H1 (cell line): ENCODE data around the gene TPH2. TPM values are rescaled to one million over a fixed set of nuclear protein-coding genes. Genes with fewer than 3 reads are reported as not detected.

Source experiments
- CTCF ChIA-PET: fragments of 300-600 bp; sonication (Branson Sonifier 250); formaldehyde crosslinking; loops from one replicate; lab custom pipeline; 2021; ENCODE audit not compliant: partially characterized antibody; lab: Charles Lee
- POLR2A ChIA-PET: fragments of 300-600 bp; sonication (Branson Sonifier 250); formaldehyde crosslinking; loops from one replicate; lab custom pipeline; 2021; ENCODE audit warnings: inconsistent platforms; ENCODE audit not compliant: partially characterized antibody; lab: Charles Lee
- DNase-seq, 2 experiments: peaks; one replicate each; pipeline versions ENCODE4 v3.0.0 to v3.0.0-alpha.2; 2010 to 2022; ENCODE audit warnings: low spot score in 2 of 2, low read depth in 1 of 2, mixed read lengths in 1 of 2
- FAIRE-seq: peaks from 2 replicates; lab custom pipeline; 2011; peaks lifted over from hg19 to GRCh38; lab: Jason Lieb, UNC
- H2AFZ ChIP-seq: 2 replicates; pipeline ENCODE4 v1.8.1; 2012; ENCODE audit warnings: low read length, inconsistent platforms
- H2AK5ac ChIP-seq: 2 replicates; pipeline ENCODE4 v1.6.1; 2013; ENCODE audit warnings: low read depth, low read length
- H2BK120ac ChIP-seq: replicated peaks from 2 replicates; pipeline ENCODE3; 2013; ENCODE audit warnings: low read depth, low read length, inconsistent platforms
- H2BK12ac ChIP-seq: 2 replicates; pipeline ENCODE4 v1.6.1; 2013; ENCODE audit warnings: low read depth, low read length
- H2BK15ac ChIP-seq: 2 replicates; pipeline ENCODE4 v1.6.1; 2013; ENCODE audit warnings: low read length
- H2BK20ac ChIP-seq: 2 replicates; pipeline ENCODE4 v1.6.1; 2013; ENCODE audit warnings: low read length
- H2BK5ac ChIP-seq: 2 replicates; pipeline ENCODE4 v1.6.1; 2013; ENCODE audit warnings: low read depth, low read length
- H3K14ac ChIP-seq: 2 replicates; pipeline ENCODE4 v1.6.1; 2013; ENCODE audit warnings: inconsistent platforms; ENCODE audit not compliant: insufficient read length
- H3K18ac ChIP-seq: 2 replicates; pipeline ENCODE4 v1.6.1; 2013; ENCODE audit warnings: low read length; ENCODE audit errors: extremely low read depth
- H3K23ac ChIP-seq: 2 replicates; pipeline ENCODE4 v1.6.1; 2013; ENCODE audit warnings: inconsistent platforms; ENCODE audit not compliant: insufficient read length
- H3K23me2 ChIP-seq: 2 replicates; pipeline ENCODE4 v1.6.1; 2013; ENCODE audit warnings: low read depth, low read length
- H3K27ac ChIP-seq: 2 replicates; pipeline ENCODE4 v1.6.1; 2011; ENCODE audit warnings: low read depth, low read length, inconsistent platforms
- H3K27me3 ChIP-seq, 4 experiments: replicated peaks in 1 of 4; 1 replicate in 1 of 4; 2 replicates in 3 of 4; pipeline versions ENCODE4 v1.6.1 to v1.8.1; 2011 to 2013; ENCODE audit warnings: low read length in 3 of 4, mild to moderate bottlenecking in 3 of 4, inconsistent platforms in 2 of 4, mixed read lengths in 2 of 4, moderate library complexity in 1 of 4; ENCODE audit not compliant: control insufficient read depth in 3 of 4, insufficient read depth in 3 of 4; ENCODE audit errors: extremely low read depth in 1 of 4
- H3K36me3 ChIP-seq, 4 experiments: 2 replicates each; pipeline versions ENCODE4 v1.6.1 to v1.8.1; 2011 to 2013; ENCODE audit warnings: mild to moderate bottlenecking in 4 of 4, low read length in 3 of 4, moderate library complexity in 2 of 4, control low read depth in 1 of 4, inconsistent platforms in 1 of 4; ENCODE audit not compliant: insufficient read depth in 4 of 4, control insufficient read depth in 2 of 4
- H3K4ac ChIP-seq: replicated peaks from 2 replicates; pipeline ENCODE3; 2013; ENCODE audit warnings: low read length, low read depth, mixed read lengths, inconsistent platforms; ENCODE audit not compliant: insufficient read length
- H3K4me1 ChIP-seq, 4 experiments: replicated peaks in 1 of 4; 1 replicate in 1 of 4; 2 replicates in 3 of 4; pipeline versions ENCODE4 v1.6.1 to v1.8.1; 2011 to 2013; ENCODE audit warnings: low read length in 3 of 4, inconsistent platforms in 2 of 4, mixed read lengths in 1 of 4; ENCODE audit not compliant: insufficient read depth in 4 of 4, control insufficient read depth in 3 of 4
- H3K4me2 ChIP-seq, 2 experiments: 2 replicates each; pipeline versions ENCODE4 v1.6.1 to v1.8.1; 2011 to 2013; ENCODE audit warnings: low read depth in 2 of 2, low read length in 2 of 2, control low read depth in 1 of 2, inconsistent platforms in 1 of 2, mild to moderate bottlenecking in 1 of 2; ENCODE audit not compliant: insufficient read depth in 1 of 2
- H3K4me3 ChIP-seq, 4 experiments: fragments of 200-600, 300-600 bp in 1 of 4; sonication (generic), shearing (Covaris generic), sonication (Bioruptor Twin) in 1 of 4; 2 replicates each; pipeline versions ENCODE4 v1.5.1 to v1.8.1; 2011 to 2016; ENCODE audit warnings: low read length in 4 of 4, low read depth in 3 of 4, control low read depth in 2 of 4, inconsistent platforms in 2 of 4, mild to moderate bottlenecking in 2 of 4, mixed read lengths in 1 of 4, moderate library complexity in 1 of 4; ENCODE audit not compliant: insufficient read depth in 2 of 4; ENCODE audit errors: extremely low read depth in 1 of 4
- H3K56ac ChIP-seq: replicated peaks from 2 replicates; pipeline ENCODE3; 2013; ENCODE audit warnings: low read depth, mild to moderate bottlenecking, mixed read lengths, low read length, inconsistent platforms; ENCODE audit not compliant: insufficient read length
- H3K79me1 ChIP-seq: 2 replicates; pipeline ENCODE4 v1.6.1; 2013; ENCODE audit warnings: low read depth, low read length, control low read depth
- H3K79me2 ChIP-seq, 2 experiments: 2 replicates each; pipeline versions ENCODE4 v1.6.1 to v1.8.1; 2012 to 2013; ENCODE audit warnings: low read length in 2 of 2, mild to moderate bottlenecking in 2 of 2, inconsistent platforms in 1 of 2; ENCODE audit not compliant: insufficient read depth in 2 of 2, control insufficient read depth in 1 of 2
- H3K9ac ChIP-seq, 4 experiments: replicated peaks in 1 of 4; 1 replicate in 1 of 4; 2 replicates in 3 of 4; pipeline versions ENCODE4 v1.6.1 to v1.8.1; 2011 to 2013; ENCODE audit warnings: low read depth in 3 of 4, low read length in 3 of 4, control low read depth in 2 of 4, mild to moderate bottlenecking in 2 of 4, moderate library complexity in 2 of 4, inconsistent platforms in 1 of 4; ENCODE audit errors: extremely low read depth in 1 of 4
- H3K9me3 ChIP-seq, 2 experiments: 2 replicates each; pipeline versions ENCODE4 v1.6.1 to v1.8.1; 2012 to 2013; ENCODE audit warnings: mild to moderate bottlenecking in 2 of 2, moderate library complexity in 2 of 2, control low read depth in 1 of 2, inconsistent platforms in 1 of 2, low read depth in 1 of 2, low read length in 1 of 2, mixed read lengths in 1 of 2; ENCODE audit not compliant: insufficient read depth in 2 of 2
- H4K20me1 ChIP-seq, 2 experiments: replicated peaks in 1 of 2; 2 replicates each; pipeline versions ENCODE3 to v1.8.1; 2011 to 2013; ENCODE audit warnings: inconsistent platforms in 2 of 2, low read length in 2 of 2, mild to moderate bottlenecking in 1 of 2; ENCODE audit not compliant: insufficient read depth in 2 of 2, control insufficient read depth in 1 of 2
- H4K5ac ChIP-seq: 2 replicates; pipeline ENCODE4 v1.6.1; 2013; ENCODE audit warnings: low read length, low read depth, mixed read lengths, inconsistent platforms; ENCODE audit not compliant: insufficient read length
- H4K8ac ChIP-seq: 2 replicates; pipeline ENCODE4 v1.8.0; 2013; ENCODE audit warnings: mild to moderate bottlenecking, moderate library complexity, low read length, inconsistent platforms; ENCODE audit not compliant: insufficient read depth; ENCODE audit errors: extremely low read depth
- H4K91ac ChIP-seq: replicated peaks from 2 replicates; pipeline ENCODE3; 2013; ENCODE audit warnings: low read length, mixed read lengths, inconsistent platforms; ENCODE audit not compliant: insufficient read length
- CBX5 ChIP-seq: fragments of 300-800, 300-1000 bp; sonication (generic); IDR thresholded peaks from 2 replicates; pipeline ENCODE4 v1.7.1; 2016; ENCODE audit warnings: antibody characterized with exemption, low read length, low read depth
- CEBPB ChIP-seq: IDR thresholded peaks from 2 replicates; pipeline ENCODE4 v1.6.1; 2012; ENCODE audit warnings: low read depth, low read length
- EZH2 ChIP-seq: fragments of 200-600 bp; sonication (generic); IDR thresholded peaks from 2 replicates; pipeline ENCODE4 v1.7.1; 2012; ENCODE audit warnings: low read depth, mild to moderate bottlenecking, moderate library complexity, low read length, inconsistent platforms; ENCODE audit not compliant: severe bottlenecking
- JUN ChIP-seq: IDR thresholded peaks from 2 replicates; pipeline ENCODE4 v1.6.1; 2011; ENCODE audit warnings: low read depth, mild to moderate bottlenecking, improper control_type of control experiment, low read length
- KDM1A ChIP-seq: fragments of 200-600, 300-600 bp; sonication (generic); IDR thresholded peaks from 2 replicates; pipeline ENCODE4 v1.7.1; 2016; ENCODE audit warnings: mild to moderate bottlenecking, low read length, borderline replicate concordance
- KDM4A ChIP-seq: IDR thresholded peaks from one replicate; pipeline ENCODE4 v1.7.1; 2012; ENCODE audit warnings: low read depth, mild to moderate bottlenecking, moderate library complexity, low read length, inconsistent platforms; ENCODE audit not compliant: severe bottlenecking
- KDM5A ChIP-seq: fragments of 200-600 bp; IDR thresholded peaks from 2 replicates; pipeline ENCODE4 v1.7.1; 2012; ENCODE audit warnings: mild to moderate bottlenecking, low read length, inconsistent platforms, mixed read lengths
- RBBP5 ChIP-seq: IDR thresholded peaks from 2 replicates; pipeline ENCODE4 v1.7.1; 2012; ENCODE audit warnings: low read depth, mild to moderate bottlenecking, inconsistent platforms, low read length, moderate library complexity, borderline replicate concordance
- RXRA ChIP-seq: IDR thresholded peaks from 2 replicates; pipeline ENCODE4 v1.6.1; 2011; ENCODE audit warnings: low read depth, mild to moderate bottlenecking, low read length, moderate library complexity; ENCODE audit not compliant: insufficient read depth
- SP1 ChIP-seq: IDR thresholded peaks from 2 replicates; pipeline ENCODE4 v1.6.1; 2011; ENCODE audit warnings: low read depth, low read length
- TCF12 ChIP-seq: IDR thresholded peaks from 2 replicates; pipeline ENCODE4 v1.6.1; 2011; ENCODE audit warnings: low read depth, mild to moderate bottlenecking, low read length
- WGBS, 2 experiments: shearing (Covaris generic) in 1 of 2; methylation state at CpG; one replicate each; pipeline versions ENCODE4 v1.1.6 to v1.1.7; 2013 to 2015; ENCODE audit warnings: low lambda C conversion rate in 2 of 2, mixed read lengths in 2 of 2, inconsistent platforms in 1 of 2, low coverage in 1 of 2, missing lambda C conversion rate in 1 of 2; ENCODE audit not compliant: insufficient replicate concordance in 2 of 2, insufficient coverage in 1 of 2, insufficient read length in 1 of 2; ENCODE audit errors: extremely low coverage in 1 of 2, missing lambda C conversion rate in 1 of 2; 5-methylcytosine and 5-hydroxymethylcytosine counted together
- polyA plus RNA-seq, 7 experiments: library from polyadenylated mRNA; depleted of rRNA in 3 of 7; stranded (reverse) in 5 of 7; unstranded in 2 of 7; fragments of >200 nt in 5 of 7; fragments of 200-250 nt in 2 of 7; gene quantifications; 1 replicate in 5 of 7; 2 replicates in 1 of 7; 4 replicates in 1 of 7; pipeline versions ENCODE4 v1.2.1 to v1.2.3, GENCODE V29; 2011 to 2013; ENCODE audit warnings: missing spikeins in 2 of 7, mixed read lengths in 2 of 7
- total RNA-seq: library from RNA; stranded (reverse); fragmentation: NEBNext Ultra II Directional; extraction: Animal tissue kit (Norgen Biotek cat#: 25700); gene quantifications from 2 replicates; pipeline ENCODE4 v1.2.1, GENCODE V29; 2021
- TF ChIP-seq, protein P1 (sequence below): IDR thresholded peaks from 2 replicates; pipeline ENCODE4 v1.6.1; 2011; ENCODE audit warnings: low read length, improper control_type of control experiment

Gene TPH2
- total and polyA plus RNA-seq, 2 of the 8 experiments (the other 6 are each of a cell fraction or from before 2014, with no cell fraction given): 0.57 to 1.1 TPM

DNA sequence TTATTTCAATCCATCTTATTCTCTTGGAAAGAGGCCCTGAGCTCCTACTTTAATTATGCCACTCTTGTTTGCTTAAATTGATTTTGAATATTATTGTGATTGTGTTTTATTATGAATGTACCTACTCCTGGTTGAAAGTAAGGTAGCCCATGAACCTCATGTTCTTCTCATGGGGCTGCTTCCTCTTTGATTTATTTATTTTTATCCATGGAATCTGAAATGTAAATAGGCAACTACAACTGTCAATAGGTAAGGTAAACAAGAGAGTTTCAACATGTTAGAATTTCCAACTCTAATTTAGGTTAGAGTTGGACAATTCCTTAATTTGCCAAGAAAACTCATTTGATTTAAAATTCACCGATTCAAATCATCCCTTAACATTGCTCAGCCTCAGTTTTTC is 16.2 kb downstream of the TPH2 start:
- H2AFZ ChIP-seq: no peak overlapping the region
- no peaks in the 10 kb centered on the region; the same call in 1 of the 2 replicates for H3K23me2 ChIP-seq
- H3K27me3 ChIP-seq: no peaks in the 10 kb centered on the region
- no peak overlapping the region for H4K5ac ChIP-seq
- no peak overlapping the region for H3K56ac ChIP-seq
- no peaks in the 10 kb centered on the region for H3K9me3 ChIP-seq
- H4K8ac ChIP-seq: no peak overlapping the region
- H2BK12ac ChIP-seq: no peak overlapping the region
- H3K27ac ChIP-seq: no peak overlapping the region
- no peak overlapping the region for H3K4me3 ChIP-seq
- TF ChIP-seq JUN (no peak), RBBP5 (no peak), SP1 (no peak), CBX5 (no peak), CEBPB (no peak), EZH2 (no peak), KDM5A (no peak), KDM4A (no peak), TCF12 (no peak), KDM1A (no peak), RXRA (no peak)
- TF ChIP-seq, protein P1, sequence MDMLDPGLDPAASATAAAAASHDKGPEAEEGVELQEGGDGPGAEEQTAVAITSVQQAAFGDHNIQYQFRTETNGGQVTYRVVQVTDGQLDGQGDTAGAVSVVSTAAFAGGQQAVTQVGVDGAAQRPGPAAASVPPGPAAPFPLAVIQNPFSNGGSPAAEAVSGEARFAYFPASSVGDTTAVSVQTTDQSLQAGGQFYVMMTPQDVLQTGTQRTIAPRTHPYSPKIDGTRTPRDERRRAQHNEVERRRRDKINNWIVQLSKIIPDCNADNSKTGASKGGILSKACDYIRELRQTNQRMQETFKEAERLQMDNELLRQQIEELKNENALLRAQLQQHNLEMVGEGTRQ: no peak
- no peak overlapping the region for H3K14ac ChIP-seq
- H3K79me2 ChIP-seq: no peaks in the 10 kb centered on the region
- no peak overlapping the region for H2AK5ac ChIP-seq
- no peak overlapping the region for H4K91ac ChIP-seq
- H3K4me1 ChIP-seq: peaks cover 0 to 16% (median 15%) of the 10 kb centered on the region in 4 experiments; a peak in 5 of 7 replicates
- no peak overlapping the region for H2BK5ac ChIP-seq
- ChIA-PET CTCF (no interaction called here), POLR2A (interaction anchor here (0.7 kb wide), 1 partner anchor 14 kb away, joined by 3 read pairs; no protein-coding TSS in a partner anchor)
- FAIRE-seq (no peak), DNase-seq (no peak)
- 77% methylated on average over 1 of the region's 1 CpG; no CpG with 5 or more reads in 1 of the 2 experiments for WGBS, 2 experiments
- no peak overlapping the region for H3K4ac ChIP-seq
- H3K9ac ChIP-seq: no peak overlapping the region
- no peaks in the 10 kb centered on the region for H4K20me1 ChIP-seq
- H3K36me3 ChIP-seq: no peaks in the 10 kb centered on the region; a peak in 1 of 8 replicates
- H2BK15ac ChIP-seq: no peak overlapping the region
- H3K23ac ChIP-seq: no peak overlapping the region
- H2BK120ac ChIP-seq: no peak overlapping the region
- no peak overlapping the region for H2BK20ac ChIP-seq
- no peaks in the 10 kb centered on the region for H3K79me1 ChIP-seq
- no peak overlapping the region for H3K4me2 ChIP-seq
- H3K18ac ChIP-seq: no peak overlapping the region
